Loucy (cell line): Measurements from ENCODE around the gene STXBP2.

Source experiments
- CTCF ChIP-seq: fragments of 200-600 bp; sonication (generic); conservative IDR thresholded peaks from 2 replicates; pipeline ENCODE4 v1.5.1; 2014; ENCODE audit warnings: mild to moderate bottlenecking, antibody characterized with exemption, low read length
- EZH2phosphoT487 ChIP-seq: fragments of 200-600 bp; IDR thresholded peaks from 2 replicates; pipeline ENCODE4 v1.6.1; 2018; ENCODE audit warnings: antibody characterized with exemption, mild to moderate bottlenecking, moderate library complexity, borderline replicate concordance

DNA sequence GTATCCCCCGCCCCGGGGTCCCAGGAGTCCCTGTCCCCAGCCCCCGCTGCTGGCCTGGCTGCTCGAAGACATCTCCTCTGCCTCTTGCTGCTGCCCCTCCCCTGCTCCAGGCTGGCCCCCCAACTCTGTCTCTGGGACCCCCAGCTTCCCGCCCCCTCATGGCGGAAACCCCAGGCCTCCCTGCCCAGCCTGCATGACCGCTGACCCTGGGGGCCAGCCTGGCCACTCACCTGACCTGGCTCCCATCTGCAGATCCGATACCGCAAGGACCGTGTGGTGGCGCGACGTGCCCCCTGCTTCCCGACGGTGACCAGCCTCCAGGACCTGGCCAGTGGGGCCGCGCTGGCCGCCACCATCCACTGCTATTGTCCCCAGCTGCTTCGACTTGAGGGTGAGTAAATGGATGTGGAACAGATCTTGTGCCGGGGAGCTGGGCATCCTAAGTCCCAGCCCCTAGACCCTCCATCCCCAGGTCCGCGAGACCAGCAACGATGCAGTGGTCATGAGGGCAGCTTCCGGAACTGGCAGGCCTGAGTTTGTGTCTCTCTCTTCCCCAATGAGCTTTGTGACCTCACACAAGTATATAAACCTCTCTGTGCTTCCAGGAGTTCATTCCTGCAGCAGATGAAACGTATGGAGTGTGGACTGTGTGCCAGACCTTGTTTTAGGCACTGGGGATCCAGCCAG is 28.9 kb upstream of the STXBP2 start:
- no peak for TF ChIP-seq CTCF
- TF ChIP-seq EZH2phosphoT487, result no peak
